Panc1 (cell line): Measurements from ENCODE around the gene AIFM3.

Experiments used
- CTCF ChIP-seq: fragments of 450-650 bp; IDR thresholded peaks from 2 replicates; pipeline ENCODE4 v1.5.1; 2017; ENCODE audit warnings: mild to moderate bottlenecking
- POLR2AphosphoS5 ChIP-seq: IDR thresholded peaks from 2 replicates; pipeline ENCODE4 v1.6.1; 2012; ENCODE audit warnings: mild to moderate bottlenecking, low read depth, low read length, moderate library complexity
- REST ChIP-seq, 2 experiments: IDR thresholded peaks; 2 replicates each; pipeline ENCODE4 v1.6.1; 2011 to 2012; ENCODE audit warnings: low read depth in 2 of 2, control low read depth in 1 of 2, low read length in 1 of 2, mild to moderate bottlenecking in 1 of 2, moderate library complexity in 1 of 2; ENCODE audit not compliant: insufficient read depth in 1 of 2
- SIN3A ChIP-seq: IDR thresholded peaks from 2 replicates; pipeline ENCODE4 v1.6.1; 2012; ENCODE audit warnings: low read depth, mild to moderate bottlenecking, low read length, moderate library complexity, borderline replicate concordance; ENCODE audit not compliant: insufficient read depth

GRCh38 chr22:20983081-20983771 lies 16.2 kb downstream of the AIFM3 start:
- no peak for TF ChIP-seq CTCF
- TF ChIP-seq POLR2AphosphoS5: no peak
- TF ChIP-seq REST (IDR thresholded peaks at IDR 0.05; ENCODE audit: insufficient read depth in 1 of 2, low read depth in 2 of 2, low read length in 1 of 2): no peak
- no peak for TF ChIP-seq SIN3A
